A673 (cell line): ENCODE results near the gene C12orf76. TPM values are rescaled to one million over a fixed set of nuclear protein-coding genes. Genes with fewer than 3 reads are reported as not detected.

Experiments used
- BruUV-seq: library from RNA; stranded (reverse); fragments of 400-500 nt; replicated peaks from 2 replicates; lab custom pipeline; 2021; lab: Mats Ljungman, UMichigan
- CTCF ChIA-PET: fragments of 300-600 bp; sonication (Branson Sonifier 250); formaldehyde crosslinking; loops from one replicate; lab custom pipeline; 2022; ENCODE audit warnings: antibody characterized with exemption; lab: Charles Lee
- POLR2A ChIA-PET: fragments of 300-600 bp; sonication (Branson Sonifier 250); formaldehyde crosslinking; loops from one replicate; lab custom pipeline; 2022; ENCODE audit warnings: antibody characterized with exemption; ENCODE audit not compliant: low non-redundant PET; lab: Charles Lee
- DNase-seq: peaks from one replicate; pipeline ENCODE4 v3.0.0-alpha.2; 2015; ENCODE audit warnings: low spot score
- H3K27ac ChIP-seq: fragments of 200-600 bp; sonication (generic); 2 replicates; pipeline ENCODE4 v1.5.1; 2016; ENCODE audit warnings: mixed run types, low read depth, mild to moderate bottlenecking, mixed read lengths, antibody characterized with exemption, low read length; ENCODE audit not compliant: poor library complexity, severe bottlenecking
- H3K27me3 ChIP-seq: fragments of 200-600 bp; sonication (generic); replicated peaks from 2 replicates; pipeline ENCODE4 v1.6.1; 2017; ENCODE audit warnings: mixed run types, low read depth, mild to moderate bottlenecking, mixed read lengths, antibody characterized with exemption, low read length; ENCODE audit not compliant: insufficient read depth, poor library complexity
- H3K36me3 ChIP-seq: fragments of 200-600 bp; sonication (generic); 2 replicates; pipeline ENCODE4 v1.6.1; 2016; ENCODE audit warnings: mixed run types, mild to moderate bottlenecking, mixed read lengths, antibody characterized with exemption, low read length; ENCODE audit not compliant: insufficient read depth, poor library complexity, severe bottlenecking
- H3K4me1 ChIP-seq: fragments of 200-600 bp; sonication (generic); 2 replicates; pipeline ENCODE4 v1.6.1; 2017; ENCODE audit warnings: mixed run types, mild to moderate bottlenecking, mixed read lengths, antibody characterized with exemption, low read length; ENCODE audit not compliant: insufficient read depth, poor library complexity, severe bottlenecking
- H3K4me3 ChIP-seq: fragments of 200-600 bp; sonication (generic); 2 replicates; pipeline ENCODE4 v1.5.1; 2016; ENCODE audit warnings: low read depth, mixed run types, mild to moderate bottlenecking, mixed read lengths, low read length; ENCODE audit not compliant: poor library complexity, severe bottlenecking
- H3K9me3 ChIP-seq: fragments of 200-600 bp; sonication (generic); 2 replicates; pipeline ENCODE4 v1.6.1; 2016; ENCODE audit warnings: mixed run types, low read depth, mild to moderate bottlenecking, mixed read lengths, antibody characterized with exemption, low read length; ENCODE audit not compliant: poor library complexity, severe bottlenecking
- CTCF ChIP-seq: fragments of 300-800, 200-600 bp; sonication (generic); conservative IDR thresholded peaks from 2 replicates; pipeline ENCODE4 v1.5.1; 2017; ENCODE audit warnings: low read depth, mild to moderate bottlenecking, antibody characterized with exemption, low read length, moderate library complexity, mixed read lengths
- EZH2 ChIP-seq: fragments of 200-600 bp; sonication (generic); IDR thresholded peaks from 2 replicates; pipeline ENCODE4 v1.6.1; 2017; ENCODE audit warnings: borderline replicate concordance, low read depth, mild to moderate bottlenecking, mixed read lengths, antibody characterized with exemption, low read length; ENCODE audit not compliant: poor library complexity, severe bottlenecking
- intact Hi-C: fragments of 100-400 bp; cut with micrococcal nuclease; formaldehyde crosslinking; loops from one replicate; pipeline ENCODE4 v1.10.0; 2022; ENCODE audit not compliant: unreplicated experiment
- total RNA-seq: library from RNA; stranded (reverse); gene quantifications from 2 replicates; pipeline ENCODE4 v1.2.3, GENCODE V29; 2021

C12orf76 gene
- total RNA-seq, 1 experiment from 2014 or later = 14.5 TPM

GRCh38 chr12:110002676-110003515 lies 45.4 kb downstream of the C12orf76 start:
- POLR2A ChIA-PET = no interaction called here
- H3K27ac ChIP-seq = no peak overlapping the region
- CTCF ChIA-PET = no interaction called here

GRCh38 chr12:110001596-110001995 lies 46.7 kb downstream of the C12orf76 start:
- H3K27ac ChIP-seq = no peak overlapping the region
- BruUV-seq = no TSS peak

More at GRCh38 chr12:110002676-110003515, 45.4 kb downstream of the C12orf76 start:
- no TSS peak for BruUV-seq
- no peak for DNase-seq
- intact Hi-C loops = no loop called here
- TF ChIP-seq CTCF = no peak
- no peak for TF ChIP-seq EZH2
- Histone ChIP-seq H3K9me3 (no peaks in the 10 kb centered on the region), H3K4me1 (peaks cover 16% of the 10 kb centered on the region), H3K36me3 (no peaks in the 10 kb centered on the region), H3K4me3 (no peak overlapping the region), H3K27me3 (no peaks in the 10 kb centered on the region)

GRCh38 chr12:109999983-110000505 lies 48.3 kb downstream of the C12orf76 start:
- Histone ChIP-seq H3K27ac (peak overlapping the region; percentile 94), H3K9me3 (no peaks in the 10 kb centered on the region), H3K4me1 (peaks cover 16% of the 10 kb centered on the region), H3K36me3 (no peaks in the 10 kb centered on the region), H3K27me3 (no peaks in the 10 kb centered on the region), H3K4me3 (peak overlapping the region; percentile 78)
- intact Hi-C loops = no loop called here
- TF ChIP-seq CTCF (no peak), EZH2 (no peak)
- peak; percentile 25 for DNase-seq
- CTCF ChIA-PET = no interaction called here
- POLR2A ChIA-PET = no interaction called here
- BruUV-seq = no TSS peak

More at GRCh38 chr12:110001596-110001995, 46.7 kb downstream of the C12orf76 start:
- no peaks in the 10 kb centered on the region for H3K36me3 ChIP-seq
- no peaks in the 10 kb centered on the region for H3K27me3 ChIP-seq
- intact Hi-C loops = no loop called here
- ChIA-PET CTCF (no interaction called here), POLR2A (no interaction called here)
- no peak overlapping the region for H3K4me3 ChIP-seq
- TF ChIP-seq CTCF (no peak), EZH2 (no peak)
- H3K9me3 ChIP-seq = no peaks in the 10 kb centered on the region
- DNase-seq = no peak
- H3K4me1 ChIP-seq = peaks cover 16% of the 10 kb centered on the region
